NCI-H524 (cell line): Measurements from ENCODE around the gene PDZRN3.

Experiments used
- DNase-seq, 2 experiments: peaks; one replicate each; lab custom pipeline; 2025; lab: John Stamatoyannopoulos, UW

PDZRN3 gene

DNA sequence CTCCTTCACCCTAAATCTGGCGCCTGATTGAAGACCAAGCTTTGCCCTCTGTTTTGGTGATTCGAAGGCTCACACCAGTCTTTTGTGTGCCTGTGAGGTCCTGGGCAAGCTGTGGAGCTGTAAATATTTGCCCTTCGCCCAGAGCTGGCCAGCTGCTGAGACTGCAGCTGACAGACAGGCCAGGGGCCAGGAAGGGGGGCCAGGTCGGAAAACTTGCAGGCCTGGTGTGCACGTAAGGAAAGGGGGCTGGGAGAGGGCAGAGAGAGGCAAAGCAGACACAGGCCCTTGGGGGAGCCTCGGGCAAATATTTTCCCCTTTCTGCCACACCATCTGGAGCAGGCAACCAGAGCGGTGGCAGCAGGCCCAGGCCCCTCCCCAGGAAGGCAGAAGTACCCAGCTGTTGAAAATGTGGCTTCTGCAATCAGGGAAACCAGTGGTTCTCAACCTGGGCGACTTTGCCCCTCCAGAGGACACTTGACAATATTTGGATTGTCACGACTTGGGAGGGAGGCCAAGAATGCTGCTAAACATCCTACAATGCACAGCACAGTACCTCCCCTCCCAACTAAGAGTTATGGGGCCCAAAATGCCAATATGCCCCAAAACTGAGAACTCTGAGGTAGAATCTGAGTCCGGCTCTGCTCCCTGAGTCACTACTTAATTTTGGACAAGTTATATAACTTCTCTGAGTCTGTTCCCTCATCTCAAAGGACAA is 2.5 kb downstream of the PDZRN3 start:
- peak; percentile 70 to 84 for DNase-seq

DNA sequence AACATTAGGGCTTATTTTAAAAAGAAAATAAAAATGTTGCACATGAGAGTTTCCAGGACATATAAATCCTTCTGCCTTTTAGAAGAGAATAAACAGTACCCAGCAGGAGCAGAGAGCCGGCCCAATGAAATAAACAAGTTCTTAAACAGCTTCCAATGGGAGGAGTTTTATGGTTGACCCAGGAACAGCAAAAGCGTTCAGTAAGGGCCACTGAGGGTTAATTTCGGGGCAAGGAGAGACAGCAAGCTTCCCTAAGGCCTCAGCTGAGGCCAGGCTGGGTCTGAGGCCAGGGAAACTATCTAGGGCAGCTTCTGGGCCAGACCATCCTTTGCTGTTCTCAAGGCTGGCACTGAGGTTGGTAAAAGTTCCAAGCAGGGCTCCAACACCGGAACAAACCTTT is 3.4 kb downstream of the PDZRN3 start:
- no peak for DNase-seq

DNA sequence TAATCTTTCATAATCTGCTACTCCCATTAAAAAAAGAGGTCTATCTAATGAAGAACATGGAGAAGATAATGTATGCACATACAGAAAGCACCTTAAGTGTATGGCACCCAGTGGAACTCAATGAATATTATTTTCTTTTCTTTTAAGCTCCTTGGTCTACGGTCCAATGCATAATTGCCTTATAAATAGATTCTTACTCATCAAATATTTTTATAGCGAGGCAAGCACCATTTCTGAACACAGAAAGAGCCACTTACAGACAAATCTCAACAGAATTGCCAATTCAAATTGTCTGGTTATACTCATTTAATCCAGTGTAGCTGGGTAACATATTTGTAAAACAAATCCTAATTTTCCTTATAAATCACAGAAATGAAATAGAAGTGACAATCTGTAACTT is 6.3 kb downstream of the PDZRN3 start:
- no peak for DNase-seq

DNA sequence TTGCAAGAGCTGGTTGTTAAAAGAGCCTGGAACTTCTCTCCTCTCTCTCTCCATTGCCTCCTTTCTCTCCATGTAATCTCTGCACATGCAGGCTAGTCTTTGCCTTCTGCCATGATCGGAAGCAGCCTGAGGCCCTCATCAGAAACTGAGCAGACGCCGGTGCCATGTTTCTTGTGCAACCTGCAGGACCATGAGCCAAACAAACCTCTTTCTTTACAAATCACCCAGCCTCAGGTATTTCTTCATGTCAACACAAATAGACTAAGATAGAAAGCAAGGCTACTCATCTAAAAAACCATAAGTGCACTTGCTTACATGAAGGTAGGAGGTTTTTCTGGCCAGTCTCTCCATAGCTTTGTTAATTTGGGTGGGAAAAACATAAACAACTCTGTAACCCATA is 8.7 kb downstream of the PDZRN3 start:
- DNase-seq, result no peak

DNA sequence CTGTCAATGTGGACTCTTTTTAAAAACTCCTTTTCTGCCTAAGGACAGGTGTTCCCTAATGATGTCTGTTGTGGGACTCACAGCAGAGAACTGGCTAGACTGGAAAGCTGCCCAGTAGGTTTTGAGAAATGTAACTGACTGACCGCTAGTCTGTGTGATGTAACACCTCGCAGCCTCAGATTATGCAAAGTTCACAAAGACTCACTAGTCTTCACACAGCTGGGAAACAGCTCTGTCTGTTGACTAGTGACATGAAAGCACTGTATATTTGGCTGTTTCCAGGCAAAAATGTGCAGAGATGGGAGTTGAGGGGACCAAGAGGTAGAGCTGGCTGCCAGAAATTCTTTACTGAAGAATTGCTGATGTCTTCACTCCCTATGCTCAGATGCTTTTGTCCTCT is 10.3 kb downstream of the PDZRN3 start:
- DNase-seq, result no peak

DNA sequence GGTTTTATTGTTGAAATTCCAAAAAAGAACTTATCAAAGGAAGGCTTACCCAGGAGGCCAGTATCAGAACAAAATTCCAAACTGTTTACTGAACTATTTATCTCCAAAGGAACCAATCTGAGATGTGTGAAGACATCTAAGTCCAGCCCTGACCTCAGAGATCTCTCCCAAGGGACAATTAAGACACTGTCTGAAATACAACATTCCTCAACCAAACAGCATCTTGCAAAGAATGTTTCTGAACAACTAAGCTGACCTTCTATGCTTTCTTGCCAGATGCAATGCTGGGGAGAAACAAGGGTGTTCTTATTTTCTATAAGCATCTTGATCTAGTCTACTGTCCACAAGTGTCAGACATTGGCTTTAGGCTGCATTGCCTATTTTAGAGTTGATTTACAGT is 13.6 kb downstream of the PDZRN3 start:
- no peak for DNase-seq

DNA sequence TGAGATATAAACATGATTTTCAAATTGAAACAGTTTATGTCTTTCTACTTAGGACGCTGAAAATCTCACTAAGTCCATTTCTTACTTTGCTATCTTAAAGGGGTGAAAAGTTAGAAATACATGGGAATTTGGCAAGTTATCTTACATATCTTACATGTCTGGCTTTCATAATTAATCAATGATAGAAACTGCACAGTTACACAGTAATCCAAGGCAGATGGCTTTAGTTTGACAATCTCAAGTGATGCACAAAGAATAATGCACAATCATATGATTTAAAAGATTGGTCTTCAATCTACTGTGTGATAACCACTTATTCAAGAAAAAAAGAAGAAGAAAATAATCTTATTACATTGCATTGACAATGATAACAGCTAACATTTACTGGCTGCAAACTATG is 14.2 kb downstream of the PDZRN3 start:
- no peak for DNase-seq

DNA sequence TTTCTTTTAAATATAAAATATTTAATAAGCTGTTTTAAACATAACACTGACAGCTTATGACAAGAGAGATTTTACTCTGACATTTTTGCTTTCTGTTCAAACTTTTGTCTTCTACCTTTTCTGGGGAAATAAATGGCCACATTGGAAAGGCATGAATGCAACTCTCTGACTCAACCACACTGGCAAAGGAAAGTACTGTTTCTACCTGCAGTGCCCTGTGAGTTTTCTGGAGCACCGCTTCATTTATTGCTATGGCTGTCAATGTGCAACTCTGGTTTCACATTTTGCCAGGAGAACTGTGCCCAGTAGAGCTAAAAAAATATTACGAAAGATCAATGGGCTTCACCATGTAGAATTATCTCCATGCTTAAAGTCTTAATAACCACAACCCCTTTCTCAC is 15.1 kb downstream of the PDZRN3 start:
- DNase-seq, result no peak

DNA sequence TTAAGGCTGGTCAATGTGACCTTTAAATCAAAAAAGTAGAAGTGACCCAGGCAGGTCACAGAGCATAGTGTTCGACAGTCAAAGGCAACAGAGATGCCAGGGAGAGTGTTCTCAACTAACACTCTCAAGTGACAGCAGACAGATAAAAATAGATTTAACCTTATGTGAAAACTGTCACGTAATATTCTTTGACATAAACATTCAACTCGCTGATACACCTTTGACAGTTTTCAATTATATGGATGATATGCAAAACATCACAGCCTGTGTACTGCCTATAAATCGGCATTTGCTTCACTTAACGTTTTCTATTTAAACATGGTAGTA is 15.5 kb downstream of the PDZRN3 start:
- DNase-seq, result no peak

DNA sequence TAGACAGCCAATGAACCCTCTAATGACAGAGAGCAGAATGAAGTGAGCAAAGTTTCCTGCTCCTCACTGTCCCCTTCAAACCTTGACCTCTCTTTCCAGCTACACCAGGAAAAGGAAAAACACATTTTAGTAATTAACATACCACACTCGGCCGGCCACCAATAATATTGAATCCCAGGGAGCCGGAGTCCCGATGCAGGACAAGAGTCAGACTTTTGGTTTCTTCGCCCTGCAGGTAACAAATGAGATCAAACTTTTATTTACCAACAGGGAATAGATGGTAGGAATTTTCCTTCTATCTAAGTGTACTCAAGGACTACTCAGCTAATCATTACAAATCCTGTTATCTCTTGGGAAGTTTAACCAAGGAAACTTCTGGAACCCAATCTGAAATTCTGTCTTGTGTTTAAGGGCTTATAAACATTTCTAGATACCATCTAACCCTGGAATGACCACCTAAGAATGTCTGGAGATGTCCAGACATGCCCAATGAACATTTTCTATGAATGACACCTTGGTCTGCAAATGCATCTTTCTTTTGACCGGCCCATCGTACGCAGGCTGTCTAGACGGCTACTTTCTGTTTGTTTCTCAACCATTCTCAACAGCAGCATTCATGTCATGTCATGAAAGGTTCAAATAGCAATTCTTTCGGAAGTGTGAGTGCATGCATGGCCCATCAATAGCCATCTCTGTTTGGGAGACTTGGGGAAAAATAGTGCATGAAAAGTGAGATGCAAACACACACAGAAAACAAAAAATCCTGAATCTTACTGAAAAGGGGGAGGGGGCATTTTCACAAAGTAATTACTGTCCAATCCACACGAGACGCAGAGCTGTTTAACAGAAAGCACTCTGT is 16.1 kb downstream of the PDZRN3 start:
- DNase-seq, result no peak

DNA sequence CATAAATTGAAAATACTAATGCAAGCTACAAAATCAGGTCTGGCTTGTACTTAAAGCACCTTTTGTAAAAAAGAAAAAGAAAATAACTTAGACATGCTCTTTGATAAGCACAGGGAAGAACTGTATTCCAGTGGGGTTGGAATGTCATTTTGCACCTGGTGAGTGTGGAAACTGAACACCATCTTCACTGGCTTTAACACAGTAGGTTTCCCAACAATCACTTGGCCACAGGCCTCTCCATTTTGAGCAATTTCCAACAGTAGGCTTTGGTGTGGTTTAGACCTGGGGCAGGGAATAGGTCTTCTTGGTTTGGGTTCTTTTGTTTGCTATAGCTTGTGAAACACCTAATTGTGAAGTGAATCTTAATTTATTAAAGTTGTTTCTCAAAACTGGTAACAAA is 18.9 kb downstream of the PDZRN3 start:
- DNase-seq, result no peak

DNA sequence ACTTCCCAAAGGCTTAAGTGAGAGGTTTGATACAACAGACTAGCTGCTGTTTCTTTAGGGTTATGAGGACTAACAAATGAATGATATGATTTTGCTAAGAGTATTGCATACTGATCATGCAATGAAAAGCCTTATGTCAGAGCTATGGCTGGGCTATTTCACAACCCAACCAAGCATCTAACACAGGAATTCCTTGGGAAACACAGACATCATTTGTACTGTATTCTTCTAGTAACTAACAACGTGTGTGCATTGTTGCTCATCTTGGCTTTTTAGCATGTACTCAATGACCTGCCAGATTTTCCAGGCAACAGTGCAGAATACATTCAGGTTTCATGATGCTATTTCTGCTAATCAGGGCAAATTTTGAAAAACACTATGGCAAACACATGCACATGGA is 19.3 kb downstream of the PDZRN3 start:
- no peak for DNase-seq

DNA sequence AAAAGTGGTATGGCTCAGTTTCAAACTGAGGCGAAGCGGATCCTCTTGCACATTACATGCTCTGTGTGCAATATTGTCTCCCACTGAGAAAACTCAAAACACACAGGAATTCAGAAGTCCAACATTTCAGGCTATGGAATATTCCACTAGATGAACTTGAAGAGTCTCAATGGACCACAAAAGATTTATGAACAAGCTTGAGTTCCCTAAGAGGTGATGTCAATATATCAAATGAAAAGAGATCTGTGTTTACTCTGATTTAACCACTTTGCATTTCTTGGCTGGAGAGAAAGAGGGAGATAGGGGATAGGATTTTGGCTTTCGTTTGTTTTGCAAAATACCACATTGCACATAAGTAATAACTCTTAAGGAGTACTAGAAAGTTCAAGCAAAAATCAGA is 20.3 kb downstream of the PDZRN3 start:
- no peak for DNase-seq

DNA sequence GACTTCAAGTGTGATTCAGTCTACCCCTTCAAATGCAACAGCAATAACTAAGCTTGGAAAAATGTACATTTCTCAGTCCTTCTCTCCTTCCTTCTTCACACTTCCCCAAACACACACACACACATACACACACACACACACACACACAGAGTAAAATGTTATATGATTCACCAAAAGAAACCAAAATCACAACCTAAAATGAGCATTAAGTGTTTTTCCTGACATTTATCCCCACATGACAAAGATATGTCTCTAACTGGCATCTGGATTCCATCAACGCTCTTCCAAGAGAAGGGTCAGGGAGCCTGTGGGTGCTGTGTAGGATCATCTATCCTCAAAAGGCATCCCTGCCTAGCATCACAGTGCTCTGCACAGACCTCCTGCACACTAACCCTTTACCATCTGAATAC is 21.0 kb downstream of the PDZRN3 start:
- no peak for DNase-seq

DNA sequence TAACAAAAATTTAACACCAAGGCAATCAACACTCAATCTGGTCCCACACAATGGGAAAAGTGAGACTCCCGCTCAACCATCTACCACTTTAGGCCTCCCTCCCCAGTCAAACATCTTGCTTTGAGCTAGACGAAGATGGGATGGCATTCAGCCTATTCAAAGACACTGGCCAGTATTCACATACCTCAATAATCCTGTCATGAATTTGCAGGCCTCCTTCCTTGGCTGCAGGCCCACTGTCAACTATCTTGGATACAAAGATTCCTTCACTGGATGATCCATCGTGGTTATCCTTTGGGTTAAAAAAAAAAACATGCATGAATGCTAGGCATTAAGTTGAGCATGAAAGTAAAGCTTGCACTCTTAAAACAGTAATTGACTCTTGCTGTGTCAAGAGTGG is 22.6 kb downstream of the PDZRN3 start:
- no peak for DNase-seq

DNA sequence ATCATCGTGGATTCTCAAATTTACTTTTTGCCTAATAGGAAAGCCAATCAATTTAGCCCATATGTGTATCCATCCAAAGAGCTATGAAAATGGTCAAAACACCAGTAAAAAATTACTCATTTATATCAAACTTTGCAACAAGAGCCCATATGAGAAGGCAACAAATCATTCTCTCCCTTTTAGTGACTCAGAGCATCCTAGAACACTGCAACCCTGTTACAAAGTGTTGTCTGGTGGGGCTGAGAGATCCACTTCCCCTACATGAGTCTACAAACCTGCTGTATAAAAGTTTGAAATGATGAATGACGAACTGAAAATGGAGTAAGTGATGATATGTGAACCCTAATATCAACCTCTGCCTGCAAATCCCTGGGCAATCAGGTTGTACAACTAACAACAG is 23.3 kb downstream of the PDZRN3 start:
- DNase-seq, result no peak

DNA sequence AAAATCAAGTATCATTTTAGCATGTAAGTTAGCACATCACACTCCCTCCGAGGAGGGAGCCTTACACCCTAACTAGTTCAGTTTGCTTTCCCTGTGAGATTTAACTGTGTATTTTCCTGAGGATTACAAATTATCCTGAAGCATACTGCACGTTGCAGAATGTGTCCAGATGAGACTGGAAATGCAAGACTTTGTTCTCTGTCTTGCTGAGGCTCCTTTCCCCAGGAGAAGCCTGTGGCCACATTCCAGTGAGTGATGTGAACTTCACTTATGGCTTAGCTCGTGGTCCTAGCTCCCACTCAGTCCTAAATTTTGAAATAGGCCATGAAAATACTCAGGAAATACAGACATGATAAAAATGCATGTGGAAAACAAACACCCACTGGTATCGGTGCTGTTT is 23.7 kb downstream of the PDZRN3 start:
- DNase-seq, result no peak

DNA sequence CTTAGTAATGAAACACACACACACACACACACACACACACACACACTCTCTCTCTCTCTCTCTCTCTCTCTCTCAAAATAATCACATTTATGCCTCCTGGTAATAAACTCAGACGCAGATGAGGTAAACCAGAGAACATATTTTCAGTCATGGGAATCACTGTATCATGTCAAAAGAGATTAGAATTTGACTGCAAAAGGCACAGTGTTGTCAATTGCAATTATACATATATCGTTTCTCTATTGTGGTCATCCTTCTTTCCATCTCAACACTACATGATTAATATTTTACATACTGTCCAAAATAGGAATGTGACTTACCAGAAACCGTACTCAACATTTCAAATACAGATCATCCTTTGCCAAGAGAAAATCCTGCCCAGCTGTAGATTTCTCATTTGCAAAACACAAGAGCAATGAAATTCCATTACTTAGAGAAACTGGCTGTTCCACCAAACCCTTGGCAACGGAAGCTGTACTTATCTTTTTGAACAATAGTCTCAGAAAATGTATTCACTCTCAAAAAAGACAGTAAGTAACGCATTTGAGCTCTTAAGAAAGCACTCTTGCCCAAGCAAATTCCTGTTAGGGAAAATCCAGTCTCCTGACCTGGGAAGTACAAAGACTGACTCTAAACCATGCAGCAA is 24.3 kb downstream of the PDZRN3 start:
- no peak for DNase-seq

DNA sequence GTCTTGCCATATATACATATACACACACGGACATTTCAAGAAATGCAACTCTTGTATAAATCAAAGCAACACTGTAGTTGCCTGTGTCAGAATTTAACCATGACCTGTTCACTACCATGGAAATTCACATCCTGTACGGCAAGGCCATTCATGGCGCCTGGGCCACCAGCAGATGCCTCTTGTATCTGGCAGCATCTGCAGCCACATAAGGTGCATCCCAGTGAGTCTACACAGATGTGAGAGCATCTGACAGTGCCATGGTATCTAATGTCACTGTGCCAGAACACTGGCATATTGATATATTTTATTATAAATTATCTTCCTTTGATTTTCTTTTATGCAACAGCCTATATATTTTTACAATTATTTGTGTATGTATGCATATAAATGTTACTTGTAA is 25.1 kb downstream of the PDZRN3 start:
- no peak for DNase-seq

DNA sequence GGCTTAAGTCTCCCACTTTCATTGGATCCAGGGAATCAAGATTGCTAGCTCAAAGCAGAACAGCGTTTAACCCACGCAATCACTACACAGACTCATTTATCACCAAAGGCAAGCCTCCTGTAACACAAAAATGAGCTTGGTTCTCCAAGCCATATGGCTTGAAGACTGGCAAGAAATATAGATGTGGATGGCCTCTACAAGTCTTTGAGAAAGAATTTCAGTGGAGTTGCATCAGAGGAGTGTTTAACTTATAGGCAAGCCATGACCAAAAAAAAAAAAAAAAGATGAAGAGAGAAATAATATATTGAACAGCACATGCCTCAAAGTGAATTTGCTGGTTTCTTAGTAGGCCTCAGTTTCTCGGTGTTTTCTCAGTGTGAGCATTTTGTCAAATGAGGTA is 27.3 kb downstream of the PDZRN3 start:
- DNase-seq, result no peak

DNA sequence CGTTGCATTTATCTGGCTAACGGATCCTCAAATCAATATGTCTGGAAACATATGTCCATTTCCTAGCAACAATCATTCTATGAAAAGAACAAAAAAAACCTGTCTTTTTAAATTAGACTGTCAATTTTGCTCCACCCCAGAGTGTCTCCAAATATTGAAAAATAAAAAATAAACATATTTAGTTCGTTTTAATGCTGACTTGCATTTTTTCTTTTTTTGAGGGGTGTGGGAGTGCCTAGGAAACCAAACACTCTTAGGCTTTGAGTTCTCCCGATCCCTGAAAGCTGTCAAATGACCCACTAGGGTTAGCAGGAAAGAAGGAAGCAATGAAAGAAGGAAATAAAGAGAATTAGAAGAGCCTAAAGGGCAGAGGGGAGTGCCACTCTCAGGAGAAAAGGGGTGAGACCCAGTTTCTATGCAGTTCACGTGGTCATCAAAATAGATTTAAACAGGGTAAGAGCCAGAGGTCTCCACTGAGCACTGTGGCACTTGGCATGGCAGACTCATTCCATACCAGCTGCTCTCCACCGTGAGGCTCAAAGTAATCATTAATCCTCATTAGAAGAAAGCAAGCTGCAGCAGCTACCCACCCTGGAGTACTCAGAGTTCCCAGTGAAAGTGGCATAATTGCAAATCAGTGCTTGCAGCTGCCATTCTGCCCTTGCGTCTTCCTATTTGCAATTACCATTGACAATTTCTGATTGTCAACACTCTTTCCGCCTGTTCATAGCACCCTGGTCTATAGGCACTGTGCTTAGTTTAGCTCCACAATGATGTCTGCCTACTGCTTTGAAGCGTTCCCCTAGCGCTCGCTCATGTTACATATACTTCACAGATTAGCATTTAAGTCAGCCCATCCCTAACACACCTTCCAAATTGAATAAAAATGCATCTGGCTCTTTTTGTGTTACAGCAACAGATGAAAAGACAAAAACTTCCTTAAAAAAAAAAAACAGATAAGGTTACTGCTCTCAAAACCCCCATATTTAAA is 32.3 kb downstream of the PDZRN3 start:
- DNase-seq, result peak; percentile 74 to 89

DNA sequence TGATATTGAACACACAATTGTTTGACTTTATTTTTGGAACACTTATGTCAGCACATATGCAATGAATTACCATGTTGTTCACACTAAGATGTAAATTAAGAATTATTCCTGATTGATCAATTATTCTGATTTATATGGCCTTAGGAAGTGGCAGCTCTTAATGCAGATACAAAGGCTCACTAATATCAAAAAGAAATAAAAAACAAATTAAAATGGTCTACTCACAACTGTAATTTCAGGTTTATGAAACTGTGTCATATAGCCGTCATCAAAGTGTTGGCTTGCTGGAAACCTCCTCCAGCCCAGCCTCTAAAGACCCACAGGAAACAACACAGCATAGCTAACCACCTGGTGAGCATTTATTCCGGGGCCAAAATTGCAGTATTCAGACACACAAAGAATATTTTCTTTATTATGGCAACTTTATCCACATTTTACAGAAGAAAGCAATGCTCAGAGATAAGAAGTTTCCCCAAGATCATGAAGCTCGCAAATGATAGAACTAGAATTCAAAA is 33.4 kb downstream of the PDZRN3 start:
- DNase-seq, result no peak
